MM.1S (cell line): Measurements from ENCODE around the gene CADM2.

Experiments used
- EZH2 ChIP-seq: fragments of 300-600 bp; sonication (generic); optimal IDR thresholded peaks from 2 replicates; pipeline ENCODE3; 2017; ENCODE audit warnings: low read depth, mild to moderate bottlenecking, antibody characterized with exemption, low read length, mixed read lengths
- TF ChIP-seq, protein P1 (sequence below): fragments of 300-600 bp; sonication (generic); IDR thresholded peaks from 2 replicates; pipeline ENCODE4 v1.5.1; 2016; ENCODE audit warnings: antibody characterized with exemption, low read length, mixed read lengths

DNA sequence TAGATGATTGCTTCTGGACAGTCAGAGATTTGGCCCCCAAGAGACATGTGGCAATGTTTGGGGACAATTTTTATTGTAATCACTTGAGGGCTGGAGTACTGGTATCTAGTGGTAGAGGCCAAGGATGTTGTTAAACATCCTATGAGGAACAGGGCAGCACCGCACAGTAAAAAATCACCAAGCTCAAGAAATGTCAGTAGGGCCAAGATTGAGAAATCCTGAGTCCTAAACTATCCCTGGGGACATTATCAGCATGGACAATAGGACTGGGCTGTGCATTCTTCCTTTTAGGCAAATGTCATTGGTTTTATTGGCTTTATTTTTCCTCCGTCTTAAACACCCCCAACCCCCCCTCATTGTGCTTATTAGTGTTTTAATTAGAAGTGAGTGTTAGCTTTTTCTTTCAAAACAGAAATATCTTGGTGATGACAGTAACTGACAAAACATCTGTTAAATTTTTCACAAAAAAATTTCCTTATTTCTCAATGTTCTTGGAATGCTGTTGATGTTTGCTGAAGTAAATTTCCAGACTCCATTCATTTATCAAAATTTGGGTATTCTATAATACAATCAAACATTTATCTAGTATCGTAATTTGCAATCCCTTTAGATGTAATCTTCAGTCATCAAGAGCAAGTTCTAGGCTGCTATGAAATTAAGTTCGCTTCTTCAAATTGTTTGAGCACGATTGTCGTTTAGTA lies 1087.8 kb downstream of the CADM2 start:
- TF ChIP-seq, protein P1, sequence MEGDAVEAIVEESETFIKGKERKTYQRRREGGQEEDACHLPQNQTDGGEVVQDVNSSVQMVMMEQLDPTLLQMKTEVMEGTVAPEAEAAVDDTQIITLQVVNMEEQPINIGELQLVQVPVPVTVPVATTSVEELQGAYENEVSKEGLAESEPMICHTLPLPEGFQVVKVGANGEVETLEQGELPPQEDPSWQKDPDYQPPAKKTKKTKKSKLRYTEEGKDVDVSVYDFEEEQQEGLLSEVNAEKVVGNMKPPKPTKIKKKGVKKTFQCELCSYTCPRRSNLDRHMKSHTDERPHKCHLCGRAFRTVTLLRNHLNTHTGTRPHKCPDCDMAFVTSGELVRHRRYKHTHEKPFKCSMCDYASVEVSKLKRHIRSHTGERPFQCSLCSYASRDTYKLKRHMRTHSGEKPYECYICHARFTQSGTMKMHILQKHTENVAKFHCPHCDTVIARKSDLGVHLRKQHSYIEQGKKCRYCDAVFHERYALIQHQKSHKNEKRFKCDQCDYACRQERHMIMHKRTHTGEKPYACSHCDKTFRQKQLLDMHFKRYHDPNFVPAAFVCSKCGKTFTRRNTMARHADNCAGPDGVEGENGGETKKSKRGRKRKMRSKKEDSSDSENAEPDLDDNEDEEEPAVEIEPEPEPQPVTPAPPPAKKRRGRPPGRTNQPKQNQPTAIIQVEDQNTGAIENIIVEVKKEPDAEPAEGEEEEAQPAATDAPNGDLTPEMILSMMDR, result no peak
- no peak for TF ChIP-seq EZH2
